Loucy (cell line): Measurements from ENCODE around the gene PCNP.

ENCODE experiments used
- H2AFZ ChIP-seq: fragments of 200-600 bp; sonication (generic); 2 replicates; pipeline ENCODE4 v1.6.0; 2016; ENCODE audit warnings: antibody characterized with exemption, mild to moderate bottlenecking, low read length, moderate library complexity
- H3F3A ChIP-seq: fragments of 200-600 bp; 2 replicates; pipeline ENCODE4 v1.6.0; 2016; ENCODE audit warnings: antibody characterized with exemption, low read depth, mild to moderate bottlenecking
- H3K27me3 ChIP-seq: fragments of 200-600 bp; sonication (generic); 2 replicates; pipeline ENCODE4 v1.6.1; 2014; ENCODE audit warnings: low read length, mild to moderate bottlenecking; ENCODE audit not compliant: insufficient read depth, poor library complexity, severe bottlenecking
- H3K36me3 ChIP-seq: fragments of 200-600 bp; sonication (generic); 2 replicates; pipeline ENCODE4 v1.6.1; 2016; ENCODE audit warnings: low read length; ENCODE audit not compliant: insufficient read depth
- H3K4me1 ChIP-seq: fragments of 200-600 bp; sonication (generic); 2 replicates; pipeline ENCODE4 v1.5.1; 2014; ENCODE audit warnings: low read length, mild to moderate bottlenecking; ENCODE audit not compliant: insufficient read depth, poor library complexity, severe bottlenecking
- H3K4me2 ChIP-seq: fragments of 200-600 bp; sonication (generic); 2 replicates; pipeline ENCODE4 v1.6.0; 2014; ENCODE audit warnings: antibody characterized with exemption, low read length, low read depth, mild to moderate bottlenecking; ENCODE audit not compliant: poor library complexity, severe bottlenecking
- H3K4me3 ChIP-seq: fragments of 200-600 bp; sonication (generic); 2 replicates; pipeline ENCODE4 v1.5.1; 2014; ENCODE audit warnings: low read length, mild to moderate bottlenecking, mixed read lengths; ENCODE audit not compliant: poor library complexity, severe bottlenecking
- H3K79me2 ChIP-seq: fragments of 200-600 bp; sonication (generic); 2 replicates; pipeline ENCODE4 v1.6.1; 2014; ENCODE audit warnings: low read length; ENCODE audit not compliant: insufficient read depth
- H3K9ac ChIP-seq: fragments of 200-600 bp; sonication (generic); 2 replicates; pipeline ENCODE4 v1.6.0; 2014; ENCODE audit warnings: mild to moderate bottlenecking, low read depth, low read length, moderate library complexity; ENCODE audit not compliant: poor library complexity, severe bottlenecking
- H3K9me2 ChIP-seq: fragments of 200-600 bp; sonication (generic); replicated peaks from 2 replicates; pipeline ENCODE4 v1.6.1; 2016; ENCODE audit warnings: low read depth, low read length, mixed read lengths
- H3K9me3 ChIP-seq: fragments of 200-600 bp; sonication (generic); 2 replicates; pipeline ENCODE4 v1.6.1; 2014; ENCODE audit warnings: mild to moderate bottlenecking, antibody characterized with exemption, low read length, low read depth; ENCODE audit not compliant: insufficient read depth
- H4K20me1 ChIP-seq: fragments of 200-600 bp; sonication (generic); 2 replicates; pipeline ENCODE4 v1.6.0; 2014; ENCODE audit warnings: antibody characterized with exemption, low read length, mild to moderate bottlenecking; ENCODE audit not compliant: insufficient read depth, poor library complexity, severe bottlenecking
- CTCF ChIP-seq: fragments of 200-600 bp; sonication (generic); conservative IDR thresholded peaks from 2 replicates; pipeline ENCODE4 v1.5.1; 2014; ENCODE audit warnings: mild to moderate bottlenecking, antibody characterized with exemption, low read length
- EZH2phosphoT487 ChIP-seq: fragments of 200-600 bp; IDR thresholded peaks from 2 replicates; pipeline ENCODE4 v1.6.1; 2018; ENCODE audit warnings: antibody characterized with exemption, mild to moderate bottlenecking, moderate library complexity, borderline replicate concordance

PCNP gene

GRCh38 chr3:101573449-101574387 is at the start of gene PCNP:
PCNP (plus strand) TSS chr3:101574180; CDS start chr3:101574216, 36 bp downstream.
- peak within 1 kb of the TSS; percentile 86 for H3K4me2 ChIP-seq
- H3K79me2 ChIP-seq: peaks cover 43% of the 10 kb centered on the region
- H3K4me3 ChIP-seq: peak within 1 kb of the TSS; percentile 86
- peaks cover 38% of the 10 kb centered on the region for H3K4me1 ChIP-seq
- H2AFZ ChIP-seq: peak within 1 kb of the TSS; percentile 89
- TF ChIP-seq EZH2phosphoT487 (no peak), CTCF (peak; percentile 97)
- no peaks in the 10 kb centered on the region for H3K9me3 ChIP-seq
- no peaks in the 10 kb centered on the region for H3K36me3 ChIP-seq
- peaks cover 32% of the 10 kb centered on the region for H4K20me1 ChIP-seq
- H3K9me2 ChIP-seq: no peaks in the 10 kb centered on the region
- no peaks in the 10 kb centered on the region for H3F3A ChIP-seq
- H3K9ac ChIP-seq: peak within 1 kb of the TSS; percentile 97
- H3K27me3 ChIP-seq: no peaks in the 10 kb centered on the region

- no peak overlapping the region for H3K4me3 ChIP-seq
- no peaks in the 10 kb centered on the region for H3K9me2 ChIP-seq
- H3K4me2 ChIP-seq: no peak overlapping the region
- H3K4me1 ChIP-seq: peaks cover 27% of the 10 kb centered on the region
- no peaks in the 10 kb centered on the region for H3K79me2 ChIP-seq
- no peaks in the 10 kb centered on the region for H3F3A ChIP-seq
- H3K9ac ChIP-seq: no peak overlapping the region
- TF ChIP-seq EZH2phosphoT487: no peak
- no peak for TF ChIP-seq CTCF
- H3K9me3 ChIP-seq: peaks cover 9% of the 10 kb centered on the region
- H3K27me3 ChIP-seq: no peaks in the 10 kb centered on the region
- no peak overlapping the region for H2AFZ ChIP-seq
- no peaks in the 10 kb centered on the region for H4K20me1 ChIP-seq
- no peaks in the 10 kb centered on the region for H3K36me3 ChIP-seq
Measured at GRCh38 chr3:101527441-101527840, 46.5 kb upstream of the PCNP start.

- H3K9ac ChIP-seq: no peak overlapping the region
- no peaks in the 10 kb centered on the region for H3K36me3 ChIP-seq
- H3K27me3 ChIP-seq: no peaks in the 10 kb centered on the region
- H2AFZ ChIP-seq: no peak overlapping the region
- no peaks in the 10 kb centered on the region for H3F3A ChIP-seq
- H3K9me3 ChIP-seq: peaks cover 9% of the 10 kb centered on the region
- H3K4me1 ChIP-seq: peaks cover 23% of the 10 kb centered on the region
- no peaks in the 10 kb centered on the region for H3K79me2 ChIP-seq
- no peaks in the 10 kb centered on the region for H4K20me1 ChIP-seq
- H3K9me2 ChIP-seq: no peaks in the 10 kb centered on the region
- TF ChIP-seq CTCF: no peak
- no peak for TF ChIP-seq EZH2phosphoT487
- H3K4me2 ChIP-seq: no peak overlapping the region
- no peak overlapping the region for H3K4me3 ChIP-seq
Measured at GRCh38 chr3:101527906-101528305, 46.1 kb upstream of the PCNP start.
